ENCODE measurements around the gene QRFPR. TPM values are rescaled to one million over a fixed set of nuclear protein-coding genes. Genes with fewer than 3 reads are reported as not detected.
A peak's percentile ranks its signal among the peaks of the same experiment; 100 is the strongest.

QRFPR gene
- total RNA-seq, 6 donors from 2014 or later = not detected

- no peak overlapping the region for H3K27ac ChIP-seq
- ATAC-seq (ENCODE audit: low FRiP score in 2 of 2) (no peak), DNase-seq (no peak)
- no peaks in the 10 kb centered on the region for H3K9me3 ChIP-seq
- H3K4me3 ChIP-seq = no peak overlapping the region
- TF ChIP-seq CTCF (IDR thresholded peaks at IDR 0.05) (no peak), POLR2A (IDR thresholded peaks at IDR 0.05) (no peak), POLR2AphosphoS5 (IDR thresholded peaks at IDR 0.05) (no peak), EP300 (IDR thresholded peaks at IDR 0.05) (no peak)
- H3K27me3 ChIP-seq = no peaks in the 10 kb centered on the region
- 75 to 80% methylated on average over 6 of the region's 6 CpGs for WGBS, 2 donors
- no peaks in the 10 kb centered on the region for H3K36me3 ChIP-seq
- H3K4me1 ChIP-seq = peaks cover 0 to 9% (median 0%) of the 10 kb centered on the region in 4 donors
Measured at GRCh38 chr4:121373841-121374240, 7.0 kb downstream of the QRFPR start.

- no peaks in the 10 kb centered on the region for H3K27me3 ChIP-seq
- ATAC-seq (ENCODE audit: low FRiP score in 2 of 2) = peak in 1 of 2 donors; percentile 65
Measured at GRCh38 chr4:121370729-121371325, 10.0 kb downstream of the QRFPR start.

GRCh38 chr4:121360495-121360894, 20.3 kb downstream of the QRFPR start:
- TF ChIP-seq CTCF (IDR thresholded peaks at IDR 0.05) = no peak
- TF ChIP-seq POLR2A (IDR thresholded peaks at IDR 0.05) = no peak
- no peak for TF ChIP-seq EP300 (IDR thresholded peaks at IDR 0.05)
- no peak for TF ChIP-seq POLR2AphosphoS5 (IDR thresholded peaks at IDR 0.05)
- Histone ChIP-seq H3K9me3 (no peaks in the 10 kb centered on the region), H3K27me3 (no peaks in the 10 kb centered on the region), H3K27ac (no peak overlapping the region), H3K4me1 (no peaks in the 10 kb centered on the region), H3K36me3 (no peaks in the 10 kb centered on the region), H3K4me3 (no peak overlapping the region)
- 82 to 89% methylated on average over 1 of the region's 1 CpG for WGBS, 2 donors
- DNase-seq = no peak
- ATAC-seq (ENCODE audit: low FRiP score in 2 of 2) = no peak

More at GRCh38 chr4:121370729-121371325, 10.0 kb downstream of the QRFPR start:
- WGBS, 2 donors = 72 to 79% methylated on average over 1 of the region's 1 CpG
- Histone ChIP-seq H3K9me3 (no peaks in the 10 kb centered on the region), H3K4me1 (no peaks in the 10 kb centered on the region), H3K36me3 (no peaks in the 10 kb centered on the region), H3K4me3 (no peak overlapping the region), H3K27ac (no peak overlapping the region)
- TF ChIP-seq EP300 (IDR thresholded peaks at IDR 0.05) (no peak), CTCF (IDR thresholded peaks at IDR 0.05) (peak in 5 of 6 experiments; percentile 33 to 52 (median 47))
- DNase-seq = peak in 1 of 2 donors; percentile 34

GRCh38 chr4:121358473-121358872, 22.3 kb downstream of the QRFPR start:
- H3K4me3 ChIP-seq = no peak overlapping the region
- no peak for TF ChIP-seq EP300 (IDR thresholded peaks at IDR 0.05)
- TF ChIP-seq CTCF (IDR thresholded peaks at IDR 0.05) = no peak
- no peak for TF ChIP-seq POLR2A (IDR thresholded peaks at IDR 0.05)
- DNase-seq = no peak
- no peak for ATAC-seq (ENCODE audit: low FRiP score in 2 of 2)
- no peaks in the 10 kb centered on the region for H3K4me1 ChIP-seq
- peaks cover 0 to 5% (median 0%) of the 10 kb centered on the region in 4 donors for H3K9me3 ChIP-seq
- no peaks in the 10 kb centered on the region for H3K27me3 ChIP-seq
- H3K27ac ChIP-seq = no peak overlapping the region
- no peaks in the 10 kb centered on the region for H3K36me3 ChIP-seq

GRCh38 chr4:121353213-121353612, 27.6 kb downstream of the QRFPR start:
- Histone ChIP-seq H3K27me3 (no peaks in the 10 kb centered on the region), H3K4me3 (no peak overlapping the region), H3K36me3 (no peaks in the 10 kb centered on the region), H3K27ac (no peak overlapping the region), H3K4me1 (no peaks in the 10 kb centered on the region), H3K9me3 (peaks cover 0 to 5% (median 0%) of the 10 kb centered on the region in 4 donors)
- no peak for ATAC-seq (ENCODE audit: low FRiP score in 2 of 2)
- DNase-seq = no peak
- TF ChIP-seq POLR2AphosphoS5 (IDR thresholded peaks at IDR 0.05) (no peak), EP300 (IDR thresholded peaks at IDR 0.05) (no peak), POLR2A (IDR thresholded peaks at IDR 0.05) (no peak), CTCF (IDR thresholded peaks at IDR 0.05) (no peak)

Measured in upper lobe of left lung (tissue), 6 donors.